HG03025 (cell line): ENCODE results near the gene XYLT1.
"Not testable (repeated sequence)": the region's sequence is repeated elsewhere in the genome, so short reads cannot be mapped to it uniquely, and the experiment has no call there.

Experiments
- ATAC-seq: cut with Tn5 transposase; IDR thresholded peaks from one replicate; pipeline ENCODE4 v1.9.1; 2021; ENCODE audit warnings: mild to moderate bottlenecking, moderate library complexity; ENCODE audit not compliant: unreplicated experiment, low FRiP score

Gene XYLT1, protein sequence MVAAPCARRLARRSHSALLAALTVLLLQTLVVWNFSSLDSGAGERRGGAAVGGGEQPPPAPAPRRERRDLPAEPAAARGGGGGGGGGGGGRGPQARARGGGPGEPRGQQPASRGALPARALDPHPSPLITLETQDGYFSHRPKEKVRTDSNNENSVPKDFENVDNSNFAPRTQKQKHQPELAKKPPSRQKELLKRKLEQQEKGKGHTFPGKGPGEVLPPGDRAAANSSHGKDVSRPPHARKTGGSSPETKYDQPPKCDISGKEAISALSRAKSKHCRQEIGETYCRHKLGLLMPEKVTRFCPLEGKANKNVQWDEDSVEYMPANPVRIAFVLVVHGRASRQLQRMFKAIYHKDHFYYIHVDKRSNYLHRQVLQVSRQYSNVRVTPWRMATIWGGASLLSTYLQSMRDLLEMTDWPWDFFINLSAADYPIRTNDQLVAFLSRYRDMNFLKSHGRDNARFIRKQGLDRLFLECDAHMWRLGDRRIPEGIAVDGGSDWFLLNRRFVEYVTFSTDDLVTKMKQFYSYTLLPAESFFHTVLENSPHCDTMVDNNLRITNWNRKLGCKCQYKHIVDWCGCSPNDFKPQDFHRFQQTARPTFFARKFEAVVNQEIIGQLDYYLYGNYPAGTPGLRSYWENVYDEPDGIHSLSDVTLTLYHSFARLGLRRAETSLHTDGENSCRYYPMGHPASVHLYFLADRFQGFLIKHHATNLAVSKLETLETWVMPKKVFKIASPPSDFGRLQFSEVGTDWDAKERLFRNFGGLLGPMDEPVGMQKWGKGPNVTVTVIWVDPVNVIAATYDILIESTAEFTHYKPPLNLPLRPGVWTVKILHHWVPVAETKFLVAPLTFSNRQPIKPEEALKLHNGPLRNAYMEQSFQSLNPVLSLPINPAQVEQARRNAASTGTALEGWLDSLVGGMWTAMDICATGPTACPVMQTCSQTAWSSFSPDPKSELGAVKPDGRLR

DNA sequence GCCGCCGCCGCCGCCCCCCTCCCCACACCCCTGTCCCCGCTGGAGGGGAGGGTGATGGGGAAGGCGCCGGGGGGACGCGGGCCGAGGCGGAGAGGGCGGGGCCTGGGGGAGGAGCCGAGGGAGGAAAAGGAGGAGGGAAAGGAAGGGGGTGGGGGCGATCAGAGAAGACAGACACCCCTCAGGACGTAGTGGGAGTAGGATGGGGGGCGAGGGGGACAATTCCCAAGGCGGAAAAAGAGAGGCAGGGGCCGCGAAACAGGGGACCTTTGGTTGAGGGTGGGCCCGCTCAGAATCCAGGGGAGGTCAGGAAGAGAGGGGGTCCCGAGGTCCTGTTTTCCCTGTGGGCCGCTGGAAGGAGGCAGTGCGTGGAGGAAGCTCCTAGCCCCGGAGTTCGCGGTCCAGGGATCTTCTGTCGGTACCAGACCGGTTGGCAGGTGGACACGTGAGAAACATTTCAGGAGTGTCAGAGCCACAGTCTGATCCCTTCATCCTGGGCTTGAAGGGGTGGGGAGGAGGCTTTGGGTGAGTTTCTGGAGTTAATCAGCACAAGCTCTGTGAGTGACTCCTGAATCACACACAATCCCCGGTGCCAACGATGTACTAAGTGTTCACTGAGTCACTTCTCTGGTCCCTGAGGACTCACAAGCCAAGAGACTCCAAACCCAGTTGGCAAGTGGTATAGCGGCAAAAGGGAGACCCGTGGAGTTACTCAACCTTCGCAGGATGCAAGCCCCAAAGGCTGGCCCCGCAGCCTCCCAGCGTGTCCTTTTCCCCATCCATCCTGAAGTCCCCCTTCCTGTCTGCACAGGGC lies at the start of gene XYLT1:
TSS of gene XYLT1 (minus strand) at position 53 of the 811 bp plus-strand sequence. CDS start 164 bp downstream, outside the sequence.
- no peak for ATAC-seq

DNA sequence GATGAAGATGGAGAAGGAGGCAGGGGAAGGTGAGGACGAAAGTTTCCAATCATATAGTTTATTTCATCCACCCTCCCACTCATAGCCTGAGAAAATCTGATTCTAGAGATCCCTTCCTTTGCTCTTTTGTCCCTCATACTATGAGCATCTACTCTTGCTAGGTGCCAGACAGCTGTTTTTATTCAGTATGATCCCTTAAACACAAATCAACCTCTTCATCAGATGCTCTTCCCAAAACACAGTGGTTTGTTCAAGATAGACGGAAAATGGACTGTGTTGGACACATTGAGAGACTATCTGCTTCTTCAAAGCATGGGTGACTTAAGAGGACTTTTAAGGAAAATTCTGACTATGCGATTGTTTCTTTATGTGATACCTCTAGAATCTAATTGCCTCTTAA lies 49.4 kb upstream of the XYLT1 start:
- no peak for ATAC-seq

DNA sequence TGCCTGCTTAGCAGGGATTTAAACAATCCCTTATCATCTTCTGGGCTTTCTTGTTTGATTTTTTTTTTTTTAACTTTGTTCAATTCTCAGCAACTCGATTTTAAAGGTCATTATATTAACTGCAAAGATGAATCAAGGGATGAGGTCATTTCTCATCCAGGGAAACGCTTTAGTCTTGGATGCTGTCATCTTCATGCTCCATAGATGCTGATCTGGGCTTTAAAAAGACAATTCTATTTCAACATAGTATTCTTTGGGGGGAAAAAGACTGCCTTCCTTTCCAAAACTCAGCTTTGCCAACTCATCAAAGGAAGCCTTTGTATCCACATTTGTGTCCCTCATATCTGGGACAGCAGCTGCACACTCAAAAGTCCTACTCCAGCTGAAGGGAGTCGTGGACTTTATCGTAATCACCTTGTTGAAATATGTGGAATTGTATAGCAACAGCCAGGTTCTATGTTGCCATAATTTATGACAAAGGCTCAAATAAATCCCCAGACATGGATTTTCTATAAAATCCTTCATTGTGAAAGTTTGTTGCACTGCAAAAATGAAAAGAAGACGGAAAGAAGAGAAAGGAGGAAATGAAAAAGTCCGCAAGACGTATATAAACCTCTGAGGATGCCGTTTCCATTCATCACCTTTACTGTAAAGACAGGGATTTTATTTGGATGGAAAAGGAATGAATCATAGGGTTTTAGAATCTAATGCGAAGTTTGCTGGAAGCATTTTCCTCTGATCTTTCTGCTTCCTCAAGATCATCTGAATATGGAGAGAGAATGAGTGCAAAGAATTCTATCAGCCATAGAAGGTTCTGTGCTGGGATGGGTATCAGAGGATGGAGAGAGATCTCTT lies 48.6 kb upstream of the XYLT1 start:
- no peak for ATAC-seq

DNA sequence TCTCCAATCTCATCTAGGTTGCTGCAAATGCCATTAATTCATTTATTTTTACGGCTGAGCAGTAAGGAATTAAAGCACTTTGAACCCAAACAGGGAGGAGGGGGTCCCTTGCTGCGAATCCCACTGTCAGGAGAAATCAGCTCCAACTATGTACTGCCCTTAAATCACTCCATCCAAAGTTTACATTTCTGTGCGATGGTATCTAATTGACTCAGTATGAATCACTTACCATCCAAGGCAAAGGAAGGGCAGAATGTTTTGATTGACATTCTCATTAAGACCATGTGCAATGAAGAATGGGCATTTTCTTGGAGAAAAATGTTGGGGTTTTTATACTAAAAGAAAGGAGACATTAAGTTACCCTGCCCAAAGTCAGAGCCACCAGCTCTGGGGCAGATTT lies 47.7 kb upstream of the XYLT1 start:
- ATAC-seq, result no peak

DNA sequence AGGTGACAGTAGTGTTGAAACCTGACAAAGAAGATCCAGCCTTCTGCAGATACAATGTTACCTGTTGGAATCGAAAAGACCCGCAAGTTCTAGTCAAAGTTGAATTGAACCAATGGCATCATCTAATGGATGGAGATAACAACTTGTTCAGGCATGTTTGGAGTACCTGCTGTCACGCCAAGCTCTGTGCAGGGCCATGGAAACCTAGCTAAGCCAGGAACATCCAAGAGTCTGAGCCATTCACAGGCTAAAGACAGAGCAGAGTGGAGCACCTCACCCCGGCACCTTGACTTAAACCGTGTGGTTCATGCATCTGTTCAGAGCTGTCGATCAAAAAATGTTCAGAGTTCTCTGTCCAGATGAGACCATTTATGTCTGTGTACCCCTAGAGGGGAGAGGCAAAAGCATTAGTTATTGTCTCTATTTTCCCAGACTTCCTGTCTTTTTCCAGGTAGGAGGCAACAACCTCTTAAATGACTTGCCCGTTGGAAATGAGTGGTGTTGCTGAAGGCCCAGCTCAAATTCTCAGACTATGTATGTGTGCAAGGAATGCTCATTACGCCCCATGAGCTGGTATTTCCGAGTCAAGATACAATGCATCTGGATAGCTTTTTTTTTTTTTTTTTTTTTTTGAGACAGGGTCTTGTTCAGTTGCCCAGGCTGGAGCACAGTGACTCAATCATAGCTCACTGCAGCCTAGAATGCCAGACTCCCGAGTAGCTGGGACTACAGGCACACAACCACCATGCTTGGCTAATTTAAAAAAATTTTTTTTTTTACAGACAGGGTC lies 44.9 kb upstream of the XYLT1 start:
- no peak for ATAC-seq

DNA sequence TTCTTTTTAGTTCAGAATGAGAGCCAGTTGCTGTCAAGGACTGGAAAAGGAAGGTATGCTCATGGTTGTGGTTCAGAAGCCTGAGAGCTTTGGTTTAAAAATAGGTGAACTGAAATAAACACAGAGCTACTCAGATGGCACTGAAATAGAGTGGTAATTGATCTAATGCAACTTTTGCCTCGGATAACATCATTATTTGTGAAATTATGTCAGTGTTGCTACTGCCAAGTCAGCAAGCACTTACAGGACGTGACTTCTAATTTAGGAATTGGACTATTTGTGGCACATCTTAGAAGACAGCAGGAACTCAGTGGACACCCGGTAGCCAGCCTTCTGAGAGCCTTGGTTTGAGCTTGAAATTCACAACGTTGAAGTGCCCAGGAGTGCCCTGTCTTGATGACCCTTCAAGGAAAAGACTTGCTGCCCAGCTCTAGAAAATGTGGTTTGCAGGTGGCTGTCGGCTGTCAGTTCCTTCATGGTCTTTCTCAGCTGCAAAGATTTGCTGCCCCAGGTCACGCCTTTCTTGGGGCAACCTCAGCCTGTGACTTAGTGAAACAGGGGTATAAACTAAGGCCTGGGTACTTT lies 42.0 kb upstream of the XYLT1 start:
- no peak for ATAC-seq

DNA sequence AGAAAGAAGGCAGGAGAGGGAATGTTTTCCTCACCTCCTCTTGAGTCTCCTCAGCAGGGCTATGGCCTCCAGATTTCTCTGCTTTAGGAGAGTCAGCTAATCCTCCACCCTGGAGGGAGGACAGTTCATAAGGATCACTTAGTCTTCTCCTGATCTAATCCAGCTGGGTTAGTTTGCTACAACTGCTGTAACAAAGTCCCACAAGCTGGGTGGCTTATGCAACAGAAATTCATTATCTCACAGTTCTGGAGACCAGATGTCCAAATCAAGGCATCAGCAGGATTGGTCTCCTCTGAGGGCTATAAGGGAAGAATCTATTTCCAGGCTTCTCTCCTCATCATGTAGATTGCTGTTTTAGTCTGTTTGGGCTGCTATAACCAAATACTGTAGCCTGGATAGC lies 40.6 kb upstream of the XYLT1 start:
- ATAC-seq, result no peak

DNA sequence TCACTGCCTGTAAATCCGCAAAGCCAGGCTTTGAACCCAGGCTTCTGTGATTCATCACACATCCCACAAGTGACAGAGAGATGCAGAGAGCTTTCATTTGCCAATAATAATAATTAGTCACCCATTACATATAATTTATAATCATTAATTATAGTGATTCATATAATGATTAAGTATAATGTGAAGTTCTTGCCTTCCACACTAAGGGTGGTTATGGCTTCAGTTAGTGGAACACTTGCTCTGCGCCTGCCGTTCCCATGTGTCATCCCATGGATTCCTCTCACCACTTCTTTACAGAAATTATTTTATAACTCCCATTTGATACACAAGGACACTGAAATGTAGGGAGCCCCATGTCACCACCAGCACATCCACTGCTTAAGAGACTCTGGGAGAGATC lies 39.8 kb upstream of the XYLT1 start:
- no peak for ATAC-seq

DNA sequence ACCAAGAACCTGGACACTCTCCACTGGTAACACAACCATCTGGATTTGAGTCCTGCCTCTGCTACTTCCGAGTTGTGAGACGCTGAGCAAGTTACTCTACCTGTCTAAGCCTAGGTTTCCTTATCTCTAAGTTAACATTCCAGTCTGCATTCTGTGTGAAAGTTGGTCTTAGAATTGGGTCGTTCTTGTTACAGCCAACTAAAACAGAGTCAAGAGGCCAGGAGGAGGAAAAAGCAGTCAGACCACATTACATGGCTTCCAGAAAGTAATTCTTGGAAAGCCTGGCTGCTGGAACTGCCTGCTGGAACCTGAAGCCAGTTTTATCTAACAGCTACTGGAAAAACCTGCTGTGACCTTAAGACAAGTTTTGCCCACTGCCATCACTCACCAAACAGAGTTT lies 38.4 kb upstream of the XYLT1 start:
- ATAC-seq, result no peak

DNA sequence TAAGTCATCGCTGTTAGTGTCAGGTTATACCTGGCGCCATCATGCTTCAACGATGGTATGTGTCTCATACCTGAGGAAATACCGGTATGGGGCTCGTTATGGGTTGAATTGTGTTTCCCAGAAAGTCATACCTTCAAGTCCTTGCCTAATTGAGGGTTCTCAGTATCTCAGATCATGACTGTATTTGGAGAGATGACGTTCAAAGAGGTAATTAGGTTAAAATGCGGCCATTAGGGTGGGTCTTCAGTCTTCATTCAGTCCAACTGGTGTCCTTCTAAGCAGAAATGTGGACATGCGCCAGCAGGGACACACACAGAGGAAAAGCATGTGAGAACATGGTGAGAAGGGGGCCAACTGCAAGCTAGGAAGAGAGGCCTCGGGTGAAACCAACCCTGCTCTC lies 37.5 kb upstream of the XYLT1 start:
- ATAC-seq, result no peak

DNA sequence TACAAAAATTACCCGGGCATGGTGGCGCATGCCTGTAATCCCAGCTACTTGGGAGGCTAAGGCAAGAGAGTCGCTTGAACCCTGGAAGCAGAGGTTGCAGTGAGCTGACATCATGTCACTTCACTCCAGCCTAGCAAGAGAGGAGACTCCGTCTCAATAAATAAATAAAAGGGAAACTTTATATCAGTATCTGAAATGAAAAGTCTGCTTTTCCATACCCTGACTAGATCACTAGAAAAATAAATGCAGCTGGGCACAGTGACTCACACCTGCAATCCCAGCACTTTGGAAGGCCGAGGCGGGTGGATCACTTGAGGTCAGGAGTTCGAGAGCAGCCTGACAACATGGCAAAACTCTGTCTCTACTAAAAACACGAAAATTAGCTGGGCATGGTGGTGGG lies 36.8 kb upstream of the XYLT1 start:
- not testable (repeated sequence) for ATAC-seq

DNA sequence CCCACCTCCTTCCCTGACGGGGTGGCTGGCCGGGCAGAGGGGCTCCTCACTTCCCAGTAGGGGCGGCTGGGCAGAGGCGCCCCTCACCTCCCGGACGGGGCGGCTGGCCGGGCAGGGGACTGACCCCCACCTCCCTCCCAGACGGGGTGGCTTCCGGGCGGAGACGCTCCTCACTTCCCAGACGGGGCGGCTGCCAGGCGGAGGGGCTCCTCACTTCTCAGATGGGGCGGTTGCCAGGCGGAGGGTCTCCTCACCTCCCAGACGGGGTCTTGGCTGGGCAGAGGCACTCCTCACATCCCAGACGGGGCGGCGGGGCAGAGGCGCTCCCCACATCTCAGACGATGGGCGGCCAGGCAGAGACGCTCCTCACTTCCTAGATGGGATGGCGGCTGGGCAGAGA lies 35.1 kb upstream of the XYLT1 start:
- ATAC-seq, result not testable (repeated sequence)

DNA sequence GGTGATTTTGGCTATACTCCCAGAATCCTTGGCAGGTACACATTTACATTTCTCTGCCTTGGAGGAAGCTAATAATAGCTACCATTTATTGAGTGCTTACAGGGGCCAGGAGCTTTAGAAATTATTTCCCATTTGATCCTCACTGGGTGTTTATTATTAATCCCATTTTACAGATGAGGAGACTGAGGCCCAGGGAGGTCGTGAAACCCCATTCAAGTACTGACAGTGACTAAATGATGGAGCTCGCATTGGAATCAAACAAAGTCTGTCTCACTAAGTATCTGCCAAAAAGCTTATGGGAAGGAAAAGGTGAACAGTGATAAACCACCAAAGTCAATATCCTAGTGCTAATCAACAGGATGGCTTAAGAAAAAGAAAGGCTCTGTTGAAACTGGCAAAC lies 33.3 kb upstream of the XYLT1 start:
- ATAC-seq, result no peak

DNA sequence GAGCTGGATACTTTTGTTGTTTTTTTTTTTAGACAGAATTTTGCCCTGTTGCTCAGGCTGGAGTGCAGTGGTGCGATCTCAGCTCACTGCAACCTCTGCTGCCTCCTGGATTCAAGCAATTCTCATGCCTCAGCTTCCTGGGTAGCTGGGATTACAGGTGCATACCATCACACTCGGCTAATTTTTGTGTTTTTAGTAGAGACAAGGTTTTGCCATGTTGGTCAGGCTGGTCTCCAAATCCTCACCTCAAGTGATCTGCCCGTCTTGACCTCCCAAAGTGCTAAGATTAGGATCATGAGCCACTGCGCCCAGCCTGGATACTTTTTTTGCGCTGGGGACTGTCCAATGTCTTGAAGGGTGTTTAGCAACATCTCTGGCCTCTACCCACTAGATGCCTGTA lies 32.6 kb upstream of the XYLT1 start:
- no peak for ATAC-seq

DNA sequence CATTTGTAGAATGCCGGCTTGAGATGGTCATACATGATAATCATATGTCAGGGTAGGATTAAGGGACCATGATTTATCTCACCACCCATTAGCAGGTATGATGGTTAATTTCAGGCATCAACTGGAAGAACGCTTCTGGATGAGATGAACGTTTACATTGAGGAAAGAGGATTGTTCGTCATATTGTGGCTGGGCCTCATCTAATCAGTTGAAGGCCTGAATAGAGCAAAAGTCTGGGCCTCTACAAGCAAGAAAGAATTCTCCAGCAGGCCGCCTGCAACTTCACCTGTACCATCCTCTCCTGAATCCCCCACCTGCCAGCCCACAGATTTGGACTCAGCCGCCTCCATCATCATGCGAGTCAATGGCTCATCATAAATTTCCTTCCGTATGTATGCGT lies 30.6 kb upstream of the XYLT1 start:
- no peak for ATAC-seq

DNA sequence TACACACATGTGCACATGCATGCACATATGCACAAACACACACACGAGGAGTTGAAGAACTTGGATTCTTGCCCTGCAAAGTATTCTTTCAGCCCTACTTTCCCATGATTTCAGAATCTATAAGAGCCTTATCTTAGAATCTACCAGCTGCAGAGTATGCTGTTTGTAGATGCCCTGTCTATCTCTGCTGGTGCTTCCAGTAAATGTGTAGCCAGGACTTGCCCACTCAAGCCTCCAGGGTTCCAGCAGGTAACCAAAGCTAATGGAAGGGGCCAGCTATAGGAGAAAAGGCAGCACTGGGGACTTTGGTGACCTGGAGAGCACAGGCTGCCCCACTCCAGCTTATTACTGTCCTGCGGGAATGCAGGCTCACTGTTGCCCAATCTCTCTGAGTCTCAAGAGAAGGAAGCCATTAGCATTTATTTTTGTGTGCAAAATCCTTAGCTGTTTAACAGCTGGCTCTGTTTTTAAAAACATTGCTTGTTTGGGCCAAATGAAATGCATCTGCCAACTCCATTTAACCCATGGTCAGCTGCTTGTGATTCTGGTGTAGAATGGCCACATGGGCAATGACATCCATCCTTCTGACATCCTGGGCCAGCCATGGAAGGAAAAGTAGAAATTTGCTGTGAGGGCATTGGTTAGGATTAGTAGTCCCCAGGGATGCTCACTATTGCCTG lies 28.6 kb upstream of the XYLT1 start:
- ATAC-seq, result no peak

DNA sequence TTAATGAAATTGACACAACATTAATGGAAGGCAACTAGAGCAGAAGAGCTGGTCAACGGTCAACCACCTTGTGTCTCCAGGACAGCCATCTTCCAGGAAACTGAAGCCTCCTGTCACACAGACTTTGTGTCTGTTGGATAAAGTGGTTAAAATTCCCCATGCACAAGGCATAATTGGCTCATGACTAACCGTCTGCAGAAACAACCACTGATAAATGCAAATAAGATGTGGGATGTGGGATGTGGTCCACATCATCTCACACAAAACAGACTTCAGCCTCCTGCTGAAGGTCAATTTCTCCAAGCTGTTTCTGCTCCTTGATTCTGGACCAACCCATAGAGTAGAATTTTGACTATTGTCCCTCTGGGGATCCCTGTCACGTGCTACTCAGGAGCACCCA lies 26.9 kb upstream of the XYLT1 start:
- ATAC-seq, result no peak

DNA sequence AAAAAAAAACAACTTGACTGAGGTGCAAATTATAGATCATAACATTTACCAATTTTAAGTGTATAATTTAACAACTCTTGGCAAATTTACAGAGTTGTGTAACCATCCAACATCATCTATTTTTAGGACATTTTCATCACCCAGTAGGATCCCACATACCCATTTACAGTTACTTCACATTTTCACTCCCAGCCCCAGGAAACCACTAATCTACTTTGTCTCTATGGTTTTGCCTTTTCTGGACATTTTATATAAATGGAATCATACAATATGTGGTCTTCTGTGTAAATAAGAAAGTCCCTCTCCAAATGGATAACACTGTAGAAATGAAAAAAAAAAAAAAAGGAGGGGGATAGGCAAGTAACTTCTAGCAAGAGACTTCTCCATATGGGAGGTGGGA lies 26.1 kb upstream of the XYLT1 start:
- ATAC-seq, result no peak
